HG03039 (cell line): ENCODE measurements around the gene GMIP.
"Not testable (repeated sequence)": the region's sequence is repeated elsewhere in the genome, so short reads cannot be mapped to it uniquely, and the experiment has no call there.

Source experiments
- ATAC-seq: cut with Tn5 transposase; IDR thresholded peaks from one replicate; pipeline ENCODE4 v1.9.1; 2021; ENCODE audit warnings: mild to moderate bottlenecking, moderate library complexity; ENCODE audit not compliant: unreplicated experiment

The GMIP gene

DNA sequence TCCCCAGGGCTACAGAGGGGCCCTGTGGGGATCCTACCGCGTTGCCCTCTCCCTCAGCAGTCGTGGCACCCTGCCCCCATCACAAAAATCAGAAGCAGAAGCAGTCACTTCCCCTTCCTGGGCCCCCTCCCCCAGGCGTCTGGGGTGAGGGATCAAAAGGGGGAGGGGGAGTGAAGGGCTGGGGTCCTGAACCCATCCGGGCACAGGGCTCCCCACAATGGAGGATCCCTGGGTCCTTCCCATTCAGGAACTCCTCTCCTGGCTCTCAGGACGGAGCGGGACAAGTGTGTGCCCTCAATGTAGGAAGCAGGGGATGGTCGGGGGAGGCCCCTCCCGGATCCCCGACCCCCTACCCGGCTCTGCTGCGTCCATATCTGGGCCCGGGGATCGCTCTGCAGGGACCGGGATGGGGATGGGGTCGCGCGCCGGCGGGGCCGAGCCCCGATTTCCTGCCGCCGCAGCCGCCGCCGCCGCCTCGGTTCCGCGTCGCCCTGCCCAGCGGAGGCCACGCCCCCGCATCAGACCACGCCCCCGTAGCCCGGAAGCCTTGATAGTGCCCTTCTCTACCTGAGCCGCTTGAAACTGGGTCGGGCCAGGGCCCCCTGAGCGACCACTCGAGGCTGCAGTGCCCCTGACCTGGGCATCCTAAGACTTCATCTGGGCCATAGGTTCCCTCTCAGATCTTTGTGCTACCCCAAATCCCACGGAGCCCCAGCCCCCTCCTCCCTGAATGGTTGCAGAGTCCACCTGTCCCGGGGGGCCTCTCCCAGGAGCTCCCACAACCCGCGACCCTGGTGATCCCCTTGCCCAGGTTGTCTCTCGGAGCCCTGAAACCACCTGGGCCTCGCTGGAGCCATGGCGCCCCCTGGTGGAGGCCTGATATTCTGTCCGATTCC lies at the start of gene GMIP:
TSS of gene GMIP (minus strand) at position 500 of the 896 bp plus-strand sequence. CDS start at position 372, 128 bp downstream.
- peak; percentile 48 for ATAC-seq

GRCh38 chr19:19691683-19692082 lies 48.2 kb upstream of the GMIP start:
- no peak for ATAC-seq

DNA sequence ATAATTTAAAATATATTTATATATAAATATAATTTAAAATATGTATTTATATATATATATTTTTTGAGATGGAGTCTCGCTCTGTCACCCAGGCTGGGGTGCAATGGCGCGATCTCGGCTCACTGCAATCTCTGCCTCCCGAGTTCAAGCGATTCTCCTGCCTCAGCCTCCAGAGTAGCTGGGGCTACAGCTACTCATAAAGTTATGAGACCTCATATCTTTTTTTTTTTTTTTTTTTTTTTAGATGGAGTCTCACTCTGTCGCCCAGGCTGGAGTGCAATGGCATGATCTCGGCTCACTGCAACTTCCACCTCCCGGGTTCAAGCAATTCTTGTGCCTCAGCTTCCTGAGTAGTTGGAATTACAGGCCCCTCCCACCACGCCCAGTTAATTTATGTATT lies 45.6 kb upstream of the GMIP start:
- ATAC-seq, result not testable (repeated sequence)

- no peak for ATAC-seq
Measured at GRCh38 chr19:19687090-19687489, 43.6 kb upstream of the GMIP start.

GRCh38 chr19:19686580-19686979 lies 43.1 kb upstream of the GMIP start:
- ATAC-seq, result no peak

- not testable (repeated sequence) for ATAC-seq
Measured at GRCh38 chr19:19686119-19686518, 42.7 kb upstream of the GMIP start.

GRCh38 chr19:19679176-19680073 lies 36.0 kb upstream of the GMIP start:
- ATAC-seq, result no peak

DNA sequence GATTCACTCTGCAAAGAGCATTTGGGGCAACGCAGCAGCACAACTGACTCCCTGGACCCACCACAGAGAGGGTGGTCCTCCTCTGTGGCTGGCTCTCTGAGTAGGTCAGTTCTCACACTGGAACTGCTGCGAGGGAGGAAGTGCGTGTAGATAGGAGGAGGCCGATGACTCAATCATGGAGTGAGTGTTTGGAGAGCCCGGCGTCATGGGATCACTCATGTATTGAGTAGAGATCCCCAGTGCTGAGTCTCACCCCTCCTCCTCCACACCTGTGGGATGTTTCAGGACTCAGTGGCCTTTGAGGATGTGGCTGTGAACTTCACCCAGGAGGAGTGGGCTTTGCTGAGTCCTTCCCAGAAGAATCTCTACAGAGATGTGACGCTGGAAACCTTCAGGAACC lies 34.1 kb upstream of the GMIP start:
- ATAC-seq, result no peak

GRCh38 chr19:19674315-19674714 lies 30.9 kb upstream of the GMIP start:
- ATAC-seq, result no peak

DNA sequence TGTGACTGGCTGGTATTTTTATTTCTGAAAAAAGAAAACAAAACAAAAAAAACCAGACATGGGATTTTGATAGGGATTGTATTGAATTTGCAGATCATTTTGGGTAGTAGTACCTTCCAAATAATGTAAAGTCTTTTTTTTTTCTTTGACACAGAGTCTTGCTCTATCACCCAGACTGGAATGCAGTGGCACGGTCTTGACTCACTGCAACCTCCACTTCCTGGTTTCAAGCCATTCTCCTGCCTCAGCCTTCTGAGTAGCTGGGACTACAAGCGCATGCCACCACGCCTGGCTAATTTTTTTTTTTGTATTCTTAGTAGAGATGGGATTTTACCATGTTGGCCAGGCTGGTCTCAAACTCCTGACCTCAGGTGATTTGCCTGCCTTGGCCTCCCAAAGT lies 29.4 kb upstream of the GMIP start:
- no peak for ATAC-seq

- ATAC-seq, result no peak
Measured at GRCh38 chr19:19670070-19670551, 26.7 kb upstream of the GMIP start.

DNA sequence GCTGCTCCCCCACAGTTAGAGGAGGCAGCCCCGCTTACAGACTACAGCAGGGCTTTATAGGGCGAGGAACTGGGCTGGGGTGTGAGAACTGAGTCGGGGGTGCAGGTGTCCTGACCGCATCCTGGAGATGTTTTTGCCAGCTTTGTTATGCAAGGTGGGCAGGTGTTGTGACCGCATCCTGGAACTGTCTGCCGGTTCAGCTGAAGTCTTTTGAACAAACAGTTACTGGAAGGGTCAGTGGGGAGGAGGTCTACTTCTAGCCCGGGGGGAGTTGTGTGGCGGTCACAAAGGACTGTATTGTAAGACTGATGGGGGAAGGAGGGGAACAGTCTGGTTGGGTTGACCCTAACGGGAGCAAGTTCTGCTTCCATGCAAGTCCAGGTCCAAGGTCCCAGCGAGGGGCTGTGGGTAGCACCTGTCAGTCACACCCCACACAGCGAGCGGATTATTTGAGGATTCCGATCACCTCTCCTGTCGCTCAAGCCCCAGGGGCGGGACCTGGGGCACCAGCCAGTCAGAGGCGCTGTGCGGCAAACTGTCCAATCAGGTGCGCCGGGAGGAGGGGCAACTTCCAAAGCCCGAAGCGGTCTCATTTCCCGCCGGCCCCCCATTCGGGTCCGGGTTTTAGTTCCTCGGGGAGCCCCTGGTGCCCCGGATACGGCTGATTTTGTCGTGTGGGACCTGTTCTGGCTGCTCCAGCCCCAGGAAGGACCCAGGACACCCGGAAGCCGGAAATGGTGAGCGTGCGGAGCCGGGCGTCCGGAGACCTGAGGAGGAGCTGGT lies 25.0 kb upstream of the GMIP start, which contains the start of gene ZNF101:
TSS of gene ZNF101 (plus strand) at position 610 of the 783 bp plus-strand sequence. CDS start at position 735, 125 bp downstream.
- ATAC-seq, result peak; percentile 57

- not testable (repeated sequence) for ATAC-seq
Measured at GRCh38 chr19:19665420-19665948, 22.0 kb upstream of the GMIP start.

GRCh38 chr19:19663256-19664120 lies 20.0 kb upstream of the GMIP start, which contains the start of gene ATP13A1:
Gene ATP13A1, minus strand, starts transcription at chr19:19663676. Its CDS starts 10 bp downstream, at chr19:19663666.
- ATAC-seq, result peak; percentile 74

GRCh38 chr19:19662871-19663255 lies 19.4 kb upstream of the GMIP start:
- ATAC-seq, result no peak

- no peak for ATAC-seq
Measured at GRCh38 chr19:19662344-19662743, 18.9 kb upstream of the GMIP start.

DNA sequence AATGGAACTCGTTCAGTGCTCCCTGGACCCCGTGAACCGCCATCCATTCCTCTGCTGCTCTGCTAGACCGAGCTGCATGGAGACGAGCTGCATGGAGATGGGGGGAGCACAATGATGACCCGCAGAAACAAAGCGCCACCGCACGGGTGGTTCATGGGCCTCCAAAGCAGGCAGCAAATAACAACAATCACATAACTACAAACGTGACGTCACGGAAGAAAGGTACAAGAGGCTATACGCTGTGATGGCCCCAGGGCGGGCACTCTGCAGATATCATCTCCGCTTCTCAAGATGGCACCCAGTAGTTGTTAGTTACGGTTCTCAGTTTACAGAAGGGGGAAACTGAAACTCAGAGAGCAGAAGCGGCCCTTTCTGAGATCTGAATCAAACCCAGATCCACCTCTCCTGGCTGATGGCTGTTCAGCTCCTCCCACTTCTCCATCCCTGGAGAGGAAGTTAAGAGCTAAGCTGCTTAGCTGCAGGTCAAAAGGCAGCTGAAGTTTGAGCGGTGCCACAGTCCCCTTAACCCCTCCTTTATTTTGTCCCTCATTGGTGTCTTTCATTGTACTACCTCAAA lies 18.3 kb upstream of the GMIP start:
- peak; percentile 30 for ATAC-seq

GRCh38 chr19:19661141-19661674 lies 17.8 kb upstream of the GMIP start:
- ATAC-seq, result no peak
